Sigmoid colon (tissue), 4 donors: ENCODE measurements around the gene ABHD5.

Experiments used
- CTCF ChIP-seq, 4 experiments: fragments of 450-650 bp in 3 of 4; fragments of 200-600 bp in 1 of 4; IDR thresholded peaks; one replicate each; pipeline ENCODE4 v1.5.1; 2016 to 2019; ENCODE audit warnings: antibody characterized with exemption in 4 of 4, mild to moderate bottlenecking in 3 of 4, moderate library complexity in 2 of 4
- EP300 ChIP-seq, 4 donors: sonication (generic); formaldehyde crosslinking; IDR thresholded peaks; one replicate each; pipeline ENCODE4 v1.6.1; 2017; ENCODE audit warnings: antibody characterized with exemption in 4 of 4
- POLR2A ChIP-seq, 2 donors: fragments of 450-650 bp; IDR thresholded peaks; one replicate each; pipeline ENCODE4 v1.6.1; 2016; ENCODE audit warnings: antibody characterized with exemption in 2 of 2, mild to moderate bottlenecking in 2 of 2, moderate library complexity in 2 of 2
- POLR2AphosphoS5 ChIP-seq, 4 donors: sonication (generic); formaldehyde crosslinking; IDR thresholded peaks; one replicate each; pipeline ENCODE4 v1.6.1; 2017; ENCODE audit warnings: antibody characterized with exemption in 4 of 4

GRCh38 chr3:43762451-43762850 lies 71.7 kb downstream of the ABHD5 start:
- TF ChIP-seq POLR2AphosphoS5 (IDR thresholded peaks at IDR 0.05) (no peak), CTCF (IDR thresholded peaks at IDR 0.05) (no peak), POLR2A (IDR thresholded peaks at IDR 0.05) (no peak), EP300 (IDR thresholded peaks at IDR 0.05) (no peak)
